Stimulated activated CD4-positive, alpha-beta T cell treated with anti-CD3 and anti-CD28 coated beads, TNF-alpha, amount 100 ng/mL, for 4 hours (primary cell): Measurements from ENCODE around the gene NTNG2.

Source experiments
- DNase-seq, 3 experiments: peaks; one replicate each; pipeline ENCODE4 v3.0.0-alpha.2; 2020; ENCODE audit warnings: low read depth in 3 of 3

The NTNG2 gene

GRCh38 chr9:132204883-132205282 is 43.0 kb downstream of the NTNG2 start:
- no peak for DNase-seq

GRCh38 chr9:132207215-132207614 is 45.4 kb downstream of the NTNG2 start:
- DNase-seq: no peak

GRCh38 chr9:132207839-132208615 is 46.2 kb downstream of the NTNG2 start:
- no peak for DNase-seq

- DNase-seq: no peak
These were observed 47.4 kb downstream of the NTNG2 start for GRCh38 chr9:132209228-132209627.

- DNase-seq: no peak
These were observed 48.8 kb downstream of the NTNG2 start for GRCh38 chr9:132210472-132211145.

GRCh38 chr9:132211570-132211969 is 49.7 kb downstream of the NTNG2 start:
- DNase-seq: no peak

- DNase-seq: no peak
These were observed 52.3 kb downstream of the NTNG2 start for GRCh38 chr9:132214027-132214622.

- no peak for DNase-seq
These were observed 55.2 kb downstream of the NTNG2 start for GRCh38 chr9:132216861-132217619.

- DNase-seq: no peak
These were observed 56.4 kb downstream of the NTNG2 start for GRCh38 chr9:132218208-132218607.

GRCh38 chr9:132221941-132222340 is 60.1 kb downstream of the NTNG2 start:
- DNase-seq: no peak

GRCh38 chr9:132224645-132225044 is 62.8 kb downstream of the NTNG2 start:
- DNase-seq: no peak

- no peak for DNase-seq
These were observed 64.9 kb downstream of the NTNG2 start for GRCh38 chr9:132226571-132227430.

- DNase-seq: no peak
These were observed 66.2 kb downstream of the NTNG2 start for GRCh38 chr9:132228062-132228461.

GRCh38 chr9:132230605-132231004 is 68.7 kb downstream of the NTNG2 start:
- DNase-seq: no peak

- no peak for DNase-seq
These were observed 69.3 kb downstream of the NTNG2 start for GRCh38 chr9:132231019-132231701.

GRCh38 chr9:132232522-132232921 is 70.7 kb downstream of the NTNG2 start:
- DNase-seq: no peak

GRCh38 chr9:132233138-132233537 is 71.3 kb downstream of the NTNG2 start:
- no peak for DNase-seq

GRCh38 chr9:132234535-132234934 is 72.7 kb downstream of the NTNG2 start:
- no peak for DNase-seq

- DNase-seq: no peak
These were observed 73.3 kb downstream of the NTNG2 start for GRCh38 chr9:132235125-132235524.

- peak; percentile 60 to 64 (median 63) for DNase-seq
These were observed 74.2 kb downstream of the NTNG2 start for GRCh38 chr9:132235894-132236661.
